Spleen (tissue), 11 donors: ENCODE results near the gene GPR149. TPM values are rescaled to one million over a fixed set of nuclear protein-coding genes. Genes with fewer than 3 reads are reported as not detected.

ENCODE experiments used
- DNase-seq: peaks from one replicate; pipeline ENCODE4 v3.0.0-alpha.2; 2020
- H3K27ac ChIP-seq, 8 donors: fragments of 200-600 bp; sonication (generic) in 7 of 8; 1 replicate in 4 of 8; 2 replicates in 4 of 8; pipeline versions ENCODE4 v1.5.0 to v1.8.0; 2016 to 2021; ENCODE audit warnings: inconsistent platforms in 4 of 8, mild to moderate bottlenecking in 4 of 8, moderate library complexity in 1 of 8
- H3K27me3 ChIP-seq, 7 donors: fragments of 200-600 bp; sonication (generic) in 6 of 7; replicated peaks in 1 of 7; 1 replicate in 4 of 7; 2 replicates in 3 of 7; pipeline versions ENCODE4 v1.5.0 to v1.8.0; 2016 to 2021; ENCODE audit warnings: inconsistent platforms in 3 of 7, mild to moderate bottlenecking in 1 of 7
- H3K36me3 ChIP-seq, 6 donors: fragments of 200-600 bp; sonication (generic) in 5 of 6; 1 replicate in 4 of 6; 2 replicates in 2 of 6; pipeline versions ENCODE4 v1.5.0 to v1.8.0; 2016 to 2021; ENCODE audit warnings: inconsistent platforms in 2 of 6
- H3K4me1 ChIP-seq, 6 donors: fragments of 200-600 bp; sonication (generic) in 5 of 6; 1 replicate in 3 of 6; 2 replicates in 3 of 6; pipeline versions ENCODE4 v1.5.0 to v1.8.0; 2016 to 2021; ENCODE audit warnings: inconsistent platforms in 3 of 6
- H3K4me3 ChIP-seq, 8 donors: fragments of 200-600 bp; sonication (generic) in 7 of 8; 1 replicate in 4 of 8; 2 replicates in 4 of 8; pipeline versions ENCODE4 v1.5.0 to v1.8.0; 2016 to 2021; ENCODE audit warnings: inconsistent platforms in 4 of 8, mild to moderate bottlenecking in 4 of 8, moderate library complexity in 2 of 8
- H3K9me3 ChIP-seq, 8 donors: fragments of 200-600 bp; sonication (generic) in 7 of 8; 1 replicate in 4 of 8; 2 replicates in 4 of 8; pipeline versions ENCODE4 v1.5.0 to v1.8.0; 2016 to 2021; ENCODE audit warnings: inconsistent platforms in 4 of 8
- CTCF ChIP-seq, 11 experiments: fragments of 200-600 bp in 7 of 11; fragments of 450-650 bp in 4 of 11; sonication (generic) in 4 of 11; IDR thresholded peaks in 8 of 11; conservative IDR thresholded peaks in 3 of 11; 1 replicate in 7 of 11; 2 replicates in 4 of 11; pipeline versions ENCODE4 v1.4.0 to v1.8.0; 2016 to 2021; ENCODE audit warnings: antibody characterized with exemption in 11 of 11, inconsistent platforms in 4 of 11, mild to moderate bottlenecking in 1 of 11
- POLR2A ChIP-seq, 3 donors: fragments of 450-650 bp; IDR thresholded peaks; one replicate each; pipeline ENCODE4 v1.5.1; 2017; ENCODE audit warnings: antibody characterized with exemption in 3 of 3, mild to moderate bottlenecking in 1 of 3
- POLR2AphosphoS5 ChIP-seq, 3 donors: sonication (generic); formaldehyde crosslinking; IDR thresholded peaks; one replicate each; pipeline ENCODE4 v1.5.1; 2017; ENCODE audit warnings: antibody characterized with exemption in 3 of 3
- WGBS, 5 donors: extraction: QIAGEN DNeasy Blood & Tissue Kit in 3 of 5; methylation state at CpG; one replicate each; pipeline versions ENCODE4 v1.1.5 to v1.1.7; 2013 to 2018; 5-methylcytosine and 5-hydroxymethylcytosine counted together
- intact Hi-C: fragments of 100-400 bp; cut with DNase I; formaldehyde crosslinking; loops from one replicate; pipeline ENCODE4 v1.15.0; 2023; ENCODE audit warnings: low total_unique reads
- polyA plus RNA-seq, 3 donors: library from polyadenylated mRNA; stranded (reverse); fragments of 200-250 nt; gene quantifications; one replicate each; pipeline ENCODE4 v1.2.1, GENCODE V29; 2013
- small RNA-seq, 4 donors: library from RNA; depleted of rRNA; stranded (forward); fragments of <200 nt; gene quantifications; one replicate each; pipeline ENCODE3, GENCODE V24; 2016
- total RNA-seq, 7 donors: library from RNA; depleted of rRNA in 3 of 7; stranded (reverse); fragments of >200 nt in 3 of 7; fragmentation: NEBNext Ultra II Directional in 4 of 7; extraction: Animal tissue kit (Norgen Biotek cat#: 25700) in 4 of 7; gene quantifications; one replicate each; pipeline versions ENCODE4 v1.1.0 to v1.2.1, GENCODE V29; 2016 to 2021
- donor health status: healthy with polysubstance abuse.
- donor health status: DM: no; HTN: no; CAD: no; lungs with moderate emphysema.
- donor health status: DM: no; HTN: no; CAD: no.
- donor health status: Bipolar disorder and iron deficiency.
- donor health status: healthy.
- donor health status: DM: no; HTN: no; CAD: no.
- donor health status: DM: yes; HTN: yes; CAD: no.

Gene GPR149
- total and polyA plus RNA-seq, 10 donors: not detected

- Histone ChIP-seq H3K27me3 (no peaks in the 10 kb centered on the region), H3K27ac (no peak overlapping the region), H3K4me3 (no peak overlapping the region), H3K36me3 (peaks cover 0 to 100% (median 88%) of the 10 kb centered on the region in 6 donors), H3K9me3 (no peaks in the 10 kb centered on the region), H3K4me1 (peaks cover 0 to 1% (median 0%) of the 10 kb centered on the region in 6 donors)
- TF ChIP-seq POLR2A (IDR thresholded peaks at IDR 0.05) (no peak), CTCF (IDR thresholded peaks at IDR 0.05 in 8 of 11, conservative IDR thresholded peaks at IDR 0.05 in 3 of 11) (no peak), POLR2AphosphoS5 (IDR thresholded peaks at IDR 0.05) (no peak)
- no peak for DNase-seq
- WGBS, 5 donors: 91 to 94% (median 92%) methylated on average over 3 of the region's 3 CpGs
- intact Hi-C loops: no loop called here
Observed at GRCh38 chr3:154301561-154301960, 128.4 kb downstream of the GPR149 start.

GRCh38 chr3:154294016-154294415, 136.0 kb downstream of the GPR149 start:
- 92 to 97% (median 97%) methylated on average over 2 of the region's 2 CpGs for WGBS, 5 donors
- Histone ChIP-seq H3K4me1 (no peaks in the 10 kb centered on the region), H3K4me3 (no peak overlapping the region), H3K9me3 (no peaks in the 10 kb centered on the region), H3K36me3 (peaks cover 2 to 100% (median 87%) of the 10 kb centered on the region in 6 donors), H3K27ac (no peak overlapping the region), H3K27me3 (no peaks in the 10 kb centered on the region)
- TF ChIP-seq CTCF (IDR thresholded peaks at IDR 0.05 in 8 of 11, conservative IDR thresholded peaks at IDR 0.05 in 3 of 11) (no peak), POLR2A (IDR thresholded peaks at IDR 0.05) (no peak), POLR2AphosphoS5 (IDR thresholded peaks at IDR 0.05) (no peak)
- DNase-seq: no peak
- intact Hi-C loops: no loop called here

GRCh38 chr3:154290187-154290586, 139.8 kb downstream of the GPR149 start:
- no peak overlapping the region for H3K4me3 ChIP-seq
- H3K27ac ChIP-seq: no peak overlapping the region
- intact Hi-C loops: no loop called here
- 95 to 100% (median 99%) methylated on average over 5 of the region's 5 CpGs for WGBS, 5 donors
- DNase-seq: no peak
- no peaks in the 10 kb centered on the region for H3K9me3 ChIP-seq
- no peak for TF ChIP-seq POLR2AphosphoS5 (IDR thresholded peaks at IDR 0.05)
- no peak for TF ChIP-seq CTCF (IDR thresholded peaks at IDR 0.05 in 8 of 11, conservative IDR thresholded peaks at IDR 0.05 in 3 of 11)
- no peak for TF ChIP-seq POLR2A (IDR thresholded peaks at IDR 0.05)
- peaks cover 0 to 6% (median 0%) of the 10 kb centered on the region in 6 donors for H3K4me1 ChIP-seq
- H3K36me3 ChIP-seq: peaks cover 2 to 100% (median 86%) of the 10 kb centered on the region in 6 donors
- H3K27me3 ChIP-seq: no peaks in the 10 kb centered on the region

Small RNA genes within 50 kb of the gene (small RNA-seq; reads per million reads assigned to genes)
- 0 reads per million in 4 donors for gene RF01210

Other genes starting within 250 kb of the GPR149 start
- 100 to 1,000 TPM in 1 of 7 donors, 10 to 100 TPM in 6; 55.2 to 106 (median 81.9) TPM for gene DHX36, start 105.7 kb downstream of the GPR149 start, total RNA-seq
- 10 to 100 TPM; 27.4 to 32.0 (median 31.8) TPM for gene DHX36, start 105.7 kb downstream of the GPR149 start, polyA plus RNA-seq